Hematopoietic multipotent progenitor cell treated with erythropoietin and hydrocortisone succinate and interleukin-3 and kit ligand, for 4 days (in vitro differentiated cells): ENCODE results near the gene CCND1.

ENCODE experiments used
- DNase-seq: peaks from one replicate; pipeline ENCODE4 v3.0.0-alpha.2; 2015

CCND1 gene

DNA sequence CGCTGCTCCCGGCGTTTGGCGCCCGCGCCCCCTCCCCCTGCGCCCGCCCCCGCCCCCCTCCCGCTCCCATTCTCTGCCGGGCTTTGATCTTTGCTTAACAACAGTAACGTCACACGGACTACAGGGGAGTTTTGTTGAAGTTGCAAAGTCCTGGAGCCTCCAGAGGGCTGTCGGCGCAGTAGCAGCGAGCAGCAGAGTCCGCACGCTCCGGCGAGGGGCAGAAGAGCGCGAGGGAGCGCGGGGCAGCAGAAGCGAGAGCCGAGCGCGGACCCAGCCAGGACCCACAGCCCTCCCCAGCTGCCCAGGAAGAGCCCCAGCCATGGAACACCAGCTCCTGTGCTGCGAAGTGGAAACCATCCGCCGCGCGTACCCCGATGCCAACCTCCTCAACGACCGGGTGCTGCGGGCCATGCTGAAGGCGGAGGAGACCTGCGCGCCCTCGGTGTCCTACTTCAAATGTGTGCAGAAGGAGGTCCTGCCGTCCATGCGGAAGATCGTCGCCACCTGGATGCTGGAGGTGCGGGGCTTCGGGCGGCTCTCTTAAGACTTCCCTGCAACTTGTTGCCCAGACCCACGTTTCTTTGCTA lies at the start of gene CCND1:
Gene CCND1, plus strand, starts transcription at position 162 of the 587 bp plus-strand sequence. Its CDS starts 158 bp downstream, at position 320.
- peak; percentile 89 for DNase-seq

- no peak for DNase-seq
These were observed 47.8 kb upstream of the CCND1 start for GRCh38 chr11:69592986-69593650.

GRCh38 chr11:69593851-69594250 lies 47.1 kb upstream of the CCND1 start:
- peak; percentile 7 for DNase-seq

DNA sequence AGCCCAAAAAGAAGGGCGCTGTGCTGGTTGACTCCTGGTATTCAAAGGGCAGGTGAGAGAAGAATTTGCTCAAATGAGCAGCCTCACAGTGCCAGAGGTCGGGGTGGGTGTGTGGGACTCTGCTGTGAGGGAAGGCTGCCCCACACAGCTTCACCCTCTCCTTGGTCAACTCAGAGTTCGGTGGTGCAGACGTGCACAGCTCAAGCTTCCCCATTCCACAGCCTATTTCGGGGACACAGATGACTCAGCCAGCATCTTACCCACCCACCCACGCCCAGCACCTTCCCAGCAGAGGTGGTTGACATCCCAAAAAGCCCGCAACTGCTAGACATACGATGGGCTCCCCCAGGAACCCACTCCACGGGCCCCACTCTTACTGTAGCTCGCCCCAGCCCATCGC lies 46.5 kb upstream of the CCND1 start:
- no peak for DNase-seq

DNA sequence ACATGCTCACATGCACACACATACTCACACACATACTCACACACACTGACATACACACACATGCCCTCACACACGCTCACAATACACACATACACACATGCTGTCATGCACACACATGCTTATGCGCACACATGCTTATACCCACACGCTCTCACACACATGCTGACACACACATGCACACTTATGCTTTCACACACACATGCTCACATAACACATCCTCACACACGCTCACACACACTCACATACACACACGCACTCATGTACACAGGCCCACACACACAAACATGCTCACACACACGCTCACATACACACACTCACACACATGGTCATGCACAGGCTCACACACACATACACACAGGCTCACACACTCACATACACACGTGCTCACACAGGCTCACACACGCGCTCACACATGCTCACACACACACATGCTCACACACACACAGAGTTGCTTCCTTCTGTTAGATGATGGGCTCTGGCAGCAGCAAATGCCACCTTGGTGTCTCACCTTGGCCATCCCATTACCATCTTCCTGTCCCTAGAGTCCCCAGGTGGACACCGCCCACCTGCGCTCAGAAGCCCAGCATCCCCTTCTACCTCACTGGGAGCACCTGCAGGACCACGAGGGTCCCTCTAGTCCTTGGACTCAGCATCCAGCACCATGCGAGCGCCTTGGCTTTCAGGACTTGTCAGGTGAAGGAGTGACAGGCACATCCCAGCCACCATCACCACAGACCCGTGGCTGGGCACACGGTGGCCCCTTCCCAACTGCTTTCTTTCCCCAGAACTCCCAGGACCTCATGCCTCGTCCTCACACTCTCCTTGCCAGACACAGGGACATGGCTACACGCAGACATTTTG lies 44.9 kb upstream of the CCND1 start:
- DNase-seq: no peak

GRCh38 chr11:69598147-69598546 lies 42.8 kb upstream of the CCND1 start:
- peak; percentile 63 for DNase-seq

DNA sequence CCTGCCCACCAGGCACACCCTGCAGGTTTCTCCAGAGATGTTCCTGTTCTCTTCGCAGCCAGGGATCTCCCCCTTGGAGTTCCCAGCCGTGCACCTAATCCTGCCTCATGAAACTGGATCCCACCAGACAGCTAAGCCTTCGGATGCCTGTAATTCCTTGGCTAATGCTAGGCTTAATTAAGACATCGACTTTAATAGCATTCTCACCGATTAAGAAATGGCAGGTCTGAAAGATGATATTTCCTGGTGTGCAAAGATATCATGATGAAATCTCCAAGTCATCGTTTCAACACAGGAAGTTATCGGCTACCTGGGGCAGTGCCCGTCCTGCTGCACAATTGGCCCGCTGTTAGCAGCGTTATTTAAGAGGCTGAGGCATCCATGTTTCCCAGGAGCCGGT lies 41.5 kb upstream of the CCND1 start:
- DNase-seq: no peak

DNA sequence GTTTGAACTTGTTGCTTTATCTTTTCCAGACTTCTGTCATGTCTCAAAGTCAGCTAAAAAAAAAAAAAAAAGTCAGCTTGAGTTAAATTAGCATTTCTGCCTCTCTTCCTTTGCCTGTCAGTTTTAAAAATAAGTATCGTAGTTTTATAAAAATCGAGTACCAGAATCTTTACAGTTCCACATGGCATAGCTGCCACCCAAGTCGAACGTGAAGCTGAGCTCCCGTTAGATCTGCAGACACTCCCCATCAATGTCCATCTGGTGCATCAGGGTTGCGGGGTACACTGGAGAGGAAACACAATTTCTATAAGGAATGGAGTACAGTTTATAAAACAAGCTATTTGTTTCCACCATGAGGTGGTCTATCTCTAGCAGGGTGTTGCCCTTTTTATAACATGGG lies 41.0 kb upstream of the CCND1 start:
- DNase-seq: no peak

DNA sequence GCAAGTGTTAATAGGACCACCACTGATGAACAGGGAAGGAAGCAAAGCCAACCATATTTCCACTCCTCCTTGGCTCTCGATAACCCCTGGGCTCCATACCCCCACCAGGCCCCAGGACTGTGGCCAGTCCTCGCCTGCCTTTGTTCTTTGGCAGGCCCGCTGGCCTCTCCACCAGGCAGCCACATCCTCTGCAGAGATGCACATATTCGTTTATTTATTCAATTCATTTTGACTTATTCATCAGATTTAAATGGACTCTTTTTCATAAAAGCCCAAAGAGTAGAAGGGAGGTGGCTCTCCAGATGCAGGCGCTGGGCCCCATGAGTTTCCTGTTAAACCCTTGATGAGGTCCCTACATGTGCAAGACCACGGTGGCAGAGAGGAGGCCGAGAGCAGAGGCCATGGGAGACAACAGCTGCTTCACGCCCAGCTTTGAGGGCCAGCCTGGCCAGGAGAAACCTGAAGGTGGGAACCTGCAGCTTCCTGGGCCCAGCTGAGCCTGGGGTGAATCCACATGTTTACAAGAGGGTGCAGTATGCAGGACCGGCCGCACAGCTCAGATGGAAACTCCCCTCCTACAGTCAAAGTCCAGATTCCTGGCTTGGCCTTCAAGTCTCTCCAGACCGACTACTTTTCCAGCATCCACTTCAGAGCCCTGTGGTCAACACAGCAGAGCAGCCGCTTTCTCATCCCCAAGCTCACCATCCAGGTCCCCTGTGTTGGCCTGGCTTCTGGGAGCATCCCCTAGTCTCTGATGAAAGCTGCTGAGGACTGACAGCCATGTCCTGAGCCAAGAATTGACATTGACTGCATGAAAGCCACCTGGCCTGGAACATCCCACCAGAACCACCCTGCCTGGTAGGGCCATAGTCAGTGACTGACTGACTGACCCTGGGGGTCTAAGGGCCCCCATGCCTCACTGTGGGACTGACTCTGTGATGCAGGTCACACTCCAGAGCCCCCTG lies 39.7 kb upstream of the CCND1 start:
- no peak for DNase-seq

GRCh38 chr11:69603111-69603836 lies 37.7 kb upstream of the CCND1 start:
- DNase-seq: no peak

GRCh38 chr11:69604055-69604454 lies 36.9 kb upstream of the CCND1 start:
- no peak for DNase-seq

DNA sequence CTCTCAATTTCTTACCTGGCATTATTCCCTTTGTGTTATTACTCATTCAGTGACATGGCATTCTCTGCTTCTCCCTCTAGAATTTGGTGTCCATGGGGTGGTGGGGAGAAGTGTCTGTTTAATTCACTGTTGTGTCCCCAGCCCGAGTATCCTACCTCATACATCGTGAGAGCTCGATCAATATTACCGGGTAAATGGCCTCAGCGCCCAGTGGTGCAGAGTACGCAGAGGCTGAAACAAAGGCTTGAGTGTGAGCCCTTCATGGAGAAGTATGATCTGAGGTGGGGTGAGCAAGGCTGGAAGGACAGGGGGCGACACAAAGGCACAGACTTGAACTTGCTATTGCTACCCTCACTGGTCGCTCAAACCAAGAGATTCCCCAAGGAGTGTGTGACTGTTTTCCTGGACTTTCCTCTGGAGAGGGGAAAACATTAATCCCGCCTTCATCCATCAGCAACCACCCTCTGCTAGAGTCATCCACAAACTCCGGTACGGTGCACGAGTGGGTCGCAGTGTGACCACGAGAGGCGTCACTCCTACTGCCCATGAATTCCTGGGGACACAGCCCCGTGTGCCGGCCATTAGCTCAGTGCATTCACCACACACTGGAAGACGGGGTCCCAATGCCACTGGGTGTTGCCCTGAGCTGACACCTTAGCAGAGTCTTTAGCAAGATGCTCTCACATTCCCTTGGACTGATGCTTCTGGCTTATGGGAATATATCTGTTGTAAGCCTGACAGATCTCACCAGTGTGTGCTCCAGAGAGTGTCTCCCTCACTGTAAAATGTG lies 35.0 kb upstream of the CCND1 start:
- DNase-seq: no peak

DNA sequence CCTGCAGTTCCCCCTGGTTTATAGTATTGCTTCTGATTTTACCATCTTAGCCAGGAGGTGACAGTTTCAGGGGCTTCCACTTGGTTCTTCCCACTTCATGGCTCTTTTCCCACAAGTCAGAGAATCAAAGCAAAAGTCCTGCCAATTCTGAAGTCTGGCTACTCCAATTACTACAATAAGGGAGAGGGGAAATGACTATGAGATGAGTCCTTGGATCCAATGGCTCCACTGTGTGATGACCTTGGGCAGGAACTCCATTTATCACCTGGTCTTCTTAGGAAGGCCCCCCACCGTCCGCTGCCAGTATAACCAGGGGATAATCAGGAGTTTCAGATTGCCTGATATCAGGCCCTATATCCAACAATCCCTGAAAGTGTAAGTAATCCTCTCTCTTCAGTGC lies 31.6 kb upstream of the CCND1 start:
- no peak for DNase-seq

DNA sequence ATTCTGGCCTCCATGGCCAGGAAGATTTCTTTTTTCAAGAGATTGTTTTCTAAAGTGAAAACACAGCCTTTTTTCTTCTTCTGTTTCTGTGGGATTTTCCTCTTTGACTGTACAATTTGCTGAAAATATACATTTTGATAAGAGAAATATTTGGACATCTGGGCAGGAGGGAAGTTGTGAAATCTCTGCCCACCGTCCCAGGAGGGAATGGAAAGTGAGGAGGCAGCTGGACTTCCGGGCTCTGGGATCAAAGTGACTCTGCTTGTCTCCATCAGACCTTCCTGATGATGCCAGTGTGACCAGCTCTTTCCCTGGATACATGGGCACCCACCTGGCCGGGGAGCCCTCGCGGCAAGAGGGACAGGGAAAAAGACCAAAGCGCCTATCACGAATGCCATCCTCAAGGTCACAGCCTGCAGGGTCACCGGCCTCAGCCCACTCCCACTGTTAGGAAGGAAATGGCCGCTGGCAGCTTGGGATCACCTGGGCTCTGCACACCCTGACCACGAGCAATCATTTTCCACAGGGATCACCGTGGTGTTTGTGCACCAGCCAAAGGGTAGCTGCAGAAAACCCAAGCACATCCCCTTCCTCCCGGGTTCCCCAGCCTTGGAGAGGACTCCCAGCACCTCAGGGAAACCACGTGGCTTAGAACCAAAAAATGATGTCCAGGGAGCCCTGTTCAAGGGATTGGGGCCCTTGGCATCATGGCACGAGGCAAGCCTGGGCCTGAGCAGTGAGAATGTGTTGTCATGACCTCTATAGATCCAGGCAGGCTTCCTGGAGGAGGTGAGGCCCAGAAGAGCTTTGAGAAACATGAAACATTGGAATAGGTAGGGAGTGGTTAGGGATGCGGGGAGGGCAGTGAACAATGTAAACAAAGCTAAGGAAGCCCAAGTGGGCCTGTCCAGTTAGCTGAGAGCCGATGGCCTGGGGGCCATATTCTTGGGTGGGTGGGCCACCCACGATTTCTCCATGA lies 29.1 kb upstream of the CCND1 start:
- no peak for DNase-seq

GRCh38 chr11:69613594-69613993 lies 27.4 kb upstream of the CCND1 start:
- no peak for DNase-seq

DNA sequence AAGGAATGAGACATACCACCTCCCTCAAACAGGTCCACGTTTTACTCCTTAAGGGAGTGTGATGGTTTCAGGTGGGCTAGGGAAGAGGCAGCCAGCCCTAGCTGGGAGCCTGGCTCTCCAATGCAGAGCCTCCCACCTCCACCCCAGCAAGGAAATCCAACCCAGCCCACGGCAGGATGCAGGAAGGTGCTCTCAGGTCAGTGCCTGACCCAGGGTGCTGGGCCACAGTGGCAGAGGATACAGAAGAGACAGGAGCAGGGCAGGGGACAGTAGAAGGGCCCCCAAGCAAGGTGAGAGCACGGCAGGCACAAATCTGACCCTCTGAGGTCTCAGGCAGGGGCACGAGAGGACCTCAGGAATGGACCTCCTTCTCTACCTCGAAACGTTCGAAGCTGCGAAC lies 26.9 kb upstream of the CCND1 start:
- DNase-seq: no peak

DNA sequence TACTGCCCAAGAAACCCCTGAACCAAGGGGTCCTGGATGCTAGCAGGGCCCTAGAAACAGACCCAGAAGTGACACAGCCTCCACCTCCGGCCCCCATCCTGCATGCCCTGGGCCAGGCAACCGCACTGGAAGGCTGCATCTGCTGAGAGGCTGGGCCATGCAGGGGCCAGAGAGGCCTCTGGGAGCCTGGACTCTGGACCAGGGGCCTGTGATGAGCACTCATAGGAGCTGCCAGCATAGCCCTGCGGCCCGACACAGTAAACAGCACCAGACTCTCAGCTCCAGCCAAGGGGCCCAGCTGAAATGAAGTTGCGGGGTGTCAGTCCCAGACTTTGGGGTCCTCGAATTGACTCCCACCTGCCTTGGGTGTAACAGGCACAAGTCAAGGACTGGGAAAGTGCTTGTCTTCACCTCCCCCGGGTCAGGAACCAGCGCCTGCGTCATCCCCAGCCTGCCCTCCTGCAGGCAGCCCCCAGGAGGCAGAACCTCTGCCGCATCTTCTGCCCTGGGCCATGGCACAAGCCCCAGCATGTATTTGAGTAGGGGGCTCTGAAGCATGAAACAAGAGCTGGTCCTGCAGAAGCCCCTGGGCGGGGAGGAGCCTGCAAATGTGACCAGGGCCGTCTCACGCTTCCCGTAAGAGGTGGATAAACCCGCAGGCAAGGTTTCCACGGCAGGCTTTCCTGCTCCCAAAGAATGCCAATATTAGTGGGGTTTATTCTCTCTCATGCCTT lies 25.2 kb upstream of the CCND1 start:
- DNase-seq: no peak

- DNase-seq: no peak
These were observed 23.7 kb upstream of the CCND1 start for GRCh38 chr11:69617220-69617619.

DNA sequence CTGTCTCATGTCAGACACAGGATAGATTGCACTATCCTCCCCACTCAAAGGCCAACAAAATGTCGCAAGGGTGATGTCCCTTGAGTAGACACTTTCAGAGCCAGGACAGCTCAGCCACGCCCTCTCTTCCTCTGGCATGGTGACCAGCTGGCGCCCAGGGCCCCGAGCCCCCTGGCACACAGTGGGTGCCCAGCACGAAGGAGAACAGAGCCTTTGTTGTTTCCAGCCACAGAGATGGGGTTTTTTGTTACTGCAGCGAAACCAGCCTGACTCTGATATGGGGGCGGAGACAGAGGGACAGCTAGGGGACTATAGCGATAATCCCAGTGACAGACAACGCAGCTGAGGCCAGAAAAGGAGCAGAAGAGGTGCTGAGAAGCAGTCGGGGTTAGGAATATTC lies 23.3 kb upstream of the CCND1 start:
- DNase-seq: no peak
